ELR (cell line): ENCODE results near the gene TMEM47.

Experiments
- DNase-seq: peaks from one replicate; pipeline ENCODE4 v3.0.0-alpha.2; 2015; ENCODE audit warnings: low read depth

Gene TMEM47

DNA sequence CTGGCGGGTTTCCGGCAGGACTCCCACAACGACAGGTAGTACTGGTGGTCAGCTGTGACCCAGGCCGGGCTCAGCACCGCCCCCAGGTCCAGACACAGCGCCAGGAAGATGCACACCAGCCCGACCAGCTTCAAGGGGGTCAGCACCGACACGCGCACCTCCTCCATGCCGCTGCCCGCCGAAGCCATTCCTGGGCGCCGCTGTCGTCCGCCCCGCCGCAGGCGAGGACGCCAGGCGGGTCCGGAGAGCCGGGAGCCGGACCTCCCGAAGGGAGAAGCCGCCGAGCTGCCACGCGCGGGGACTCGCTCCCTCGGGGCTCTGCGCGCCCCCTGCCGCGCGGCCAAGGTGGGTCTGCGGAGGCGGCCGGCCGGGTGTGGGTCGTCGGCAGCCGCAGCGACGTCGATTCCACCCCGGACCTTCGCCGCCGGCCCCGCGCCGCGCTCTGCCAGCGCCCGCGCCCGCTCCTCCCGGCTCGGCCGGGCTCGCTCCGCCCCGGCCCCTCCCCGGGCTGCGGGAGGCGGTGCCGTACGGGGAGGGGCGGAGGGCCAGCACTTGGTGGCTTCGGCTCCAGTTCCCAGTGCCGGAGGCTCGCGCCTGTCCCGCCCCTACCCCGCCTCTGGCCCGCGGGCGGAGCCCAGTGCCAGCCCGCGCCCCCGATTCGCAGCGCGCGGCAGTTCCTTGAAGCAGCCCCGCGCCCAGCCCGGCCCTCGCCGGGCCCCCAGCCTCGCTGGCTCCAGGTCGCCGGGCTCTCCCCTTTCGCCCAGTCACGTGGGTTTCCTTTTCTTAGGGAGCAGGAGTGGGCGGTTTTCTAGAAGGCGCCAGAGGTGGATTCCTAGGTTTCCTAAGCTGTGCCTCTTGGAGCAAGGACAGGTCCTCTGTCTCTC is at the start of gene TMEM47:
TSS of gene TMEM47 (minus strand) at position 444 of the 884 bp plus-strand sequence. CDS start at position 188, 256 bp downstream.
- DNase-seq = peak; percentile 75

DNA sequence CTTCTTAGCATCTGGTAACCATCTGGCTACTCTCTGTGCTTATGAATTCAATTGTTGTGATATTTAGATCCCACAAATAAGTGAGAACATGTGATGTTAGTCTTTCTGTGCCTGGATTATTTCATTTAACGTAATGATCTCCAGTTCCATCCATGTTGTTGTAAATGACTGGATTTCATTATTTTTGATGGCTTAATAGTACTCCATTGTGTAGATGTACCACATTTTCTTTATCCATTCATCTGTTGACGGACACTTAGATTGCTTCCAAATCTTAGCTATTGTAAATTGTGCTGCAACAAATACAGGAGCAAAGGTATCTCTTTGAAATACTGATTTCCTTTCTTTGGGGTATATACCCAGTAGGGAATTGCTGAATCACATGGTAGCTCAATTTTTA is 30.0 kb upstream of the TMEM47 start:
- no peak for DNase-seq

DNA sequence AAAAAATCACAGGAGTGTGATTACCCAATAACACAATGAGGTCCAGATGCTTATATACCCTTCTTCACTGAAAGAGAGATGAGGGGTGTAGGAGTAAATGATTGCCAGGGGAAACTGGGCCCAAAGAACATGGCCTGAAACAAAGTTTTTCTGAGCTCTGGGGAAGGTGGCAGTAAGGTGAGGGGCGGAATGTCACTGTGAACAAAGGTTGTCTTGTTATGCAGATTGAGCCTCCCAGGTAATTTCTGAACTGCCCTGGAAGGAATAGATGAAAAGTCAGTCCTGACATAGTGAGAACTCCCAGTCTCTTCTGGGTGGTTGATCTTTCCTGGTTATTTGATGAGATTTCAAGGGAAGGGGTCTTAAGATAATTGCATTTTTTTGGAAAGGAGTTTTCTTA is 2.5 kb upstream of the TMEM47 start:
- no peak for DNase-seq

DNA sequence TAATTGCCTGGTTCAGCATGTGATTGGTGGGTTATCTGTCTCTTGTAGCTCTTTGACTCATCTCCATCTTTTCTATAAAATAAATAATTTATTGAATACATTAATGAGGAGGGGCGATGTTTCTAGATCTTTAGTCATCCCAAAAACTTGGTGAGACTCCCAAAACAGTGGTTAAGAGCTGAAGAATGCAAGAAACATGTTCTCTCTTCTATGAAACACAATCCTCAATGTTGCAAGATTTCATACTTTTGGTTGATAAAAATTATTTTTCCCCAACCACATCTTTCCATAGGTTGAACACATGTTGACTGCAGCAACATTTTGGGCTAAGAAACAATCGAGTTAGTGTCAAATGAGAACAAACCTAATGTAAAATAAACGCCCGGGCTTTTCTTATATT is 1.2 kb upstream of the TMEM47 start:
- no peak for DNase-seq

DNA sequence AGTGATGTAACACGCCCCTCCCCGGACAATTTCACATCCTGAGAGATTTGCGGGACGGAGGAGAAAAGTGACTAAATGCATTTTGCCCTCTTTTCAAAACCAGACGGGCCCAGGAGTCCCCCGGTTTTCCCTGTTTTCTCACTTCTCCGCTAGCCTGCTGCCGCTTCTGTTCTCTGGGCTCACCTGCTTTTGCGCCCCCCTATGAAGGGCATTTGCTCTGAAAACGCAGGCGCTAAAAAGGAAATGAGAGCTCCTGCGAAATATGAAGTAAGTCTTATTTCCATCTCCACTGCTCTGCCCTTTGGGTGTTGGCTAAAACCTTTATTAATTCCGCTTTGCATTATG is 613 bp upstream of the TMEM47 start:
- no peak for DNase-seq

DNA sequence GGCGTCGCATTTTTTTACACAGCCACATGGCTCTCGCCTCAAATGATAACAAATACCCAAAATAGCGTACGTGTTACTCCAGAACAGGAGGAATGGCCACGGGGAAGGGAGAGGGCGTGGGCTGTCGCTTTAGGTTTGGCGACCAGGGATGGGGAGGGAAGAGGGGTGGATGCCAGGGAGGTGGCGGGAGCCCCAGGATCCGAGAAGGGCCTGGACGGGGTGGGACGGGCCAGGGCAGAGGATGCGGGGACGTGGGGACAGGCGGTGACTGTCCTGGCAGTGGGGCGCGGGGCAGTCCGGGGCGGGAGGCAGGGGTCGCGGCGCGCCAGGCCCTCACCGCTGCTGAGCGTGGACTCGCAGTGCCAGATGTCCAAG is 631 bp downstream of the TMEM47 start:
- DNase-seq = peak; percentile 10

DNA sequence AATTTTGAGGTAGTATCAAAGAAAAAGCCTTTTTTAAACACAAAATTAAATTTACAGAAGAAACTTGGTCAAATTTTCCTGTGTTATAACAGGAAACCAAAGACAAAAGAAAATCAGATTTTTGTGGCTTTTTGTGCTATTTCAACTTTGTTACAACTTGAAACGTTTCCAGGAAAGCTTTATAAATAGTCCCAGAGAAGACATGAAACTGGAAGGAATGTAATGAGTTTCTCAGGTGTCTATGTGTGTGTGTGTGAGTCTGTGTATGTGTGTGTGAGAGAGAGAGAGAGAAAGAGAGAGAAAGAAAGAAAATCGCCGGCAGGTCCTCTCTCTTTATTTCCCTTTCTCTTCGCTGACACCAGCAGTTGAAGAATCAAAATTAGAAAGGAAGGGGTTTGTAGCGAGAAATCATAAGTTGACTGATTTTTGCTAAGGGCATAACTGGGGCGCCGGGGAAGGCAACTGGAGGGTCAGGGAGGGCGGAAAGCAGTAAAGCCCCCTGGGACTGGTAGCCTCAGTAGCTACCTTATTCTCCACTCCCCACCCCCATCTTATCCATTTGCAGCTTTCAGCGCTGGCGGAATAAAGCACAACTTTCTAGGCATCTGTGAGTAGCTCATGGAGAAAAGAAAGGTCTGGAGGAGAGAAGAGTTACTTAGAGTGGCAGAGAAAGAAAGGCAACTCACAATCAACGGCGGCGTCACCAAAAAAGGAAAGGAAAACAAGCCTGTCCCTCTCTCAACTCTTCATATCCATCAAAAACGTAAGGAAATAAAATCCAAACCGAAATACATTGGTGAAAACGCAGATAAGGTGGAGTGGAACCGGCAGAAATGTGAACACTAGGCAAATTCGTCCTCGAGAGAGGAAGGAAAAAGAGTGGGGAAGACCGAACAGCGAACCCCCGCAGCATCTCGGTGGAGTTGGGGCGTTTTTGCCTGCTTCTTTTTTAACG is 1.3 kb downstream of the TMEM47 start:
- DNase-seq = peak; percentile 10

DNA sequence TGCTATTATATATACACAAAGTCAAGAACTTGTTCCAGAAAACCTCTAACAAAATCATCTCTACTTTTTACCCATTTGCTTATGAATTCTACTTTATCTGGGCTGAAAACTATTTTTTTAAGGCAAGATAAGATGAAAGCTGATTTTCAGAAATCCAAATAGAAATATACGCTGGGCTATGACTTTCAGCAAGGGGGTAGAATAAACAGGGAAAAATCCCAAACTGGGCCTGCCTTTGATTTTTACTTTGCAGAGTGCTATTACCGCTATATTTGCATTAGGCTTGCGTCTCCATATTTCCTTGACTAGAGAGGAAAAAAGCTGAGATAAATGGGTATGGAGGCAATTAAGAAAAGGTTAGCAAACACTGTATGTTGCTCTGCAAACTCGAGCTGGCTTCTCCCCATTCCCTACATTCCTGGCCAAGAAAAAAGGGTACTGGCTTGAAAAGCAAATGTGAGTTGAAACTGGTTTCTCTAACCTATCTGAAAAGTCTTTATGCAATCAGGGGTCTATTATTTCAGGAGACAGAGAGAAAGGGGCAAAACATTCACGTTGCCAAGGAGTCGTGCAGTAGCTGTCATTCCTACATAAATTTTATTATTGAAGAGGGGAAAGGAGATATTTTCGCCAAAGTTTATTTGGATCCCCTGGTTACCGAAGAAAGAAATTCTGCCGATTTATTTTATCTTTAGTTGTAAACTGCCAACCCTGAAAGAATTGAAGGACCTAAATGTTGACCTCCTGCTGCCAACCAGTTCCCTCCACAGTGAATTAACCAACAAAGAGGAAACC is 2.2 kb downstream of the TMEM47 start:
- no peak for DNase-seq

DNA sequence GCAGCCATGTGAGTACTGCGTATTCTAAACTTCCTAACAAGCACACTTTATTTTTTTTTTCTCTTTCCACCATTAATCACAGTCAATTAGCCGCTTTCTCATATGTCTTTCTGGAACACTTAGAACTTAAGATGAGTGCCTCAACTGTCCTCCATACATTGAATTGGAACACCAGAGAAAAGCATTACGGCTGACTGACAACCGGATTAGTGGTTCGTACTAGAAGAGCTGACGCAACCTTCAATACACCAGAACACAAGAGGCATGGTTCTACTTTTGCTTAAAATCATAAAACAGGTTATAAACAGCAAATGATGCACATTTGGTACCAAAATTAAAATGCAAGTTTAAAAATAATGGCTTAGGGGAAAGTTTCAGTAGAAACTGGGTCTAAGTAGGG is 3.3 kb downstream of the TMEM47 start:
- DNase-seq = no peak

DNA sequence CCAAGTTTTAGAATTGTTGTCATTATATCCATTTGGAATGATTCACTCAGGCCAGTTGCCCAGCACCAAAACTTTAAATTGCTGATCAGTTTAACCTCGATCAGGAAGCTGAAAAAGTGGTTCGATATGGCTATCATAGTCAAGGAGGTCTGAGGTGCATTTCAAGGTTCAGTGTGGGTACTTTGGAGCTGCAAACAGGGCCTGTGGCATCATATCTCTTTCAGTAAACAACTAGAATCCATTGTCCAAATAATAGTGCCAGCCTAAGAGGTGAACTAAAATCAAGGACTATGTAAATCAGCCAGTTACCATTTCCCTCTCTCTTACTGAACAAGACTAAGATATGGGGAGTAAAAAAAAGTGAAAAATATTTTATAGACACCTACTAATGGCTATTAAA is 14.2 kb downstream of the TMEM47 start:
- DNase-seq = no peak

DNA sequence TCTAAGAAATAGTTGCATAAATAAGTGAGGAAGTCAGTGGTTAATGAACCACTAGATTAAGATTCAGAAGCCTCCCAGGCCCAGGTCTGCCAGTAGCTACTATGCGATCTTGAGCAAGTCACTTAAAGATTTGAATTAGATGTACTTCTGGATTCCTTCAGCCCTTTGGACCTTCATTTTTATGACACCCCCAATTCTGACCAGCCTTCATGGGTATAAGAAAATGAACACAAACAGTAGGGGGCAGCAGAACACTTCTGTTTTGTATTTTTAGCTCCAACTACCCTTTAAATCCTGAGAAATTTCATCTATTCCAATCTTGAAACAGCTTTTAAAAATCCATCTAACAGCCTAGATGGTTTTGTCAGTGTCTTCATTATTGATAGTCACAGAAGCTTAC is 19.0 kb downstream of the TMEM47 start:
- DNase-seq = peak; percentile 47

DNA sequence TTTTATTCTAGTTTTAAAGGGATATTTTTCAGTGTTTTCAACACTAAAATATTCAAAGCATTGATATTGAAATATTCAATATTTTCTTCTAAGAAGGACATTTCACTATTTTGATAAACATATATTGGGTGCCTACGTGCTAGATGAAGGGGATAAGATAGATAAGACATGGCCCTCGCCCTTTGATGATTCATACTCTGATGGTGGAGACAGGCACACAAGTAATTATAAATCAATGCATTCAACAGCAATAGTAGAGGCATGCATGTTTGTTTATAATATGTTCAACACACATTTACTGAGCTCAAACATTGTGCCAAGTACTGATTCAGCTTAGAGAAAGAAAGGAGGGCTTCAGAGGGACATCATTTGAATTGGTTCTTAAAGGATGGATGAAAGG is 22.7 kb downstream of the TMEM47 start:
- no peak for DNase-seq

DNA sequence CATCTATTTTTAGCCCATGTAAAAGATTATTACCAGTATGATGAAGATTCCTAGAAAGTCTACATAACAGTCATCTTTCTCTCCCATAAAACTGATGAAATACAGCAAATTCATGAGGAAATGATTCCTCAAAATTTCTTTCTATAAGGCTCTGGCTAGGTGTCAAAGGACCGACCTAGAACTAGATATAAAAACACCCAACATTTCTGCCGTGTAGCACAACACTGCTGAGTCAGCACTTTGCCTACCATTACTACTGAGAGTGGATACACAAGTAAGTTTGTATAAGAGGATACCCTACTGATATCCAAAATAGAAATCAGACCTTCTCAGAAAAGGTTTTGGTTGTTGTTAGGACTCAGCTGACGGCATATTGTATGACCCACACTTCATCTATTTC is 24.7 kb downstream of the TMEM47 start:
- no peak for DNase-seq

DNA sequence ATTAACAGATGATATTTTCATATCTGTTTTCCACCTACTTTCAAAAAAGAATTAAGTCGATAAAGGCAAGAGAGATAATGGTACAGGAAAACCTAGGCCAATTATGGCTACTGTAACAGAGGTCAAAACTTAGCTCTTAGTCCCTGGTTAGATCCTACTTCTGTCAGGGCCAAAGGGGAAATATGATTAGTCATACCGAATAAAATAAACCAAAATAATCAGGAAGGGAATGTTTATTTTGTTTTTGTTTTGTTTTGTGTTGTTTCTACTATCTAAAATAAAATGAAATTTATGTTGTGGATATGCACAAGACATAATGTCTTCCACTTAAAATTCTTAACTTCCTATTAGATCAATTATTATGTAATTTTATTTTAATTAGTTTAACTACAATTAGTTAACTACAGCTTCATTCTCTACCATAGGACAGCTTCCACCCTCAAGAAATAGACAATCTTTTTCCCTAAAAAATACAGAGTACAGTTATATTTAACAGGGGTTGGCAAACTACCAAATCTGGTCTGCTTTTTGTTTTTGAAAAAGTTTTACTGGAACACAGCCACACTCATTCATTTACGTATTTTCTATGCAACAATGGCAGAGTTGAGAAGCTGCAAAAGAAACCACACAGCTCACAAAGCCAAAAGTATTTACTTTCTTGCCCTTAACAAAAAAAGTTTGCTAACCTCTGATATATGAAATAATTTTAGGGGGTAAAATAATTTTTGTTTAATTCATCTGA is 25.4 kb downstream of the TMEM47 start:
- no peak for DNase-seq

DNA sequence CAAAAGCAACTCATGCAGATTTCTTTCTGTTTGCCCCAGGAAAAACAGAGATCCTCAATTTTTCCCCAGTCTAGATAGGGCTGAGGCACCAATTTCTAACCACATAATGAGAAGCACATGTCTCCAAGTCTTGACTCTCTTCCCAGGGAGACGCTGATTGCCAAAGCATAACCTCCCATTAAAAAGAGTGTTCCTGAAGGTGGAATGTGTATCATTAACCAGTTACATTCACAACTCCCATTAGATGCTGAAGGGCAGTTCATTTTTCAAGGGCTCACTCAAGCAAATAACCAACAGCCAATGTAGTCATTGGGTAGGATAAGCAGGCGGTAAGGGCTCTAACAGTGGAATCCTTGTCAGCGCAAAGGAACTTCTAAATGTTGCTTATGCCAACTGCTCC is 27.5 kb downstream of the TMEM47 start:
- no peak for DNase-seq

DNA sequence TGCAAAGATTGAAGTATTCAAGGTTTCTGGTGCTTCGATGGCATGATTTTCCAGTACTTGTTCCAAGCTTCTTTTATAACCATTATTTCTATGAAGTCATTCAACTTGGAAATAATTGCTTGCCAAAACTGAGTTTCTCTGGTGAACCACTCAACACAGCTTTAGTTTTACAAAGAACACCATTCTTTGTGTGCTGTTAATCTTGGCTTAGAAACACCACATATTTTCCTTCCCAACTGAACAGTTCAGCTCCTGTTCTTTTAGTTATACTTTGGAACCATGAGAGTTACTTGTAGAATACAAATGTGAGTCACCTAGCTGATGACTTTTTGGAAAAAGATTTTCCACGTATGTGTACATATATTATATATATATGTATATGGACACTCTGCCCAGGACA is 32.7 kb downstream of the TMEM47 start:
- no peak for DNase-seq

DNA sequence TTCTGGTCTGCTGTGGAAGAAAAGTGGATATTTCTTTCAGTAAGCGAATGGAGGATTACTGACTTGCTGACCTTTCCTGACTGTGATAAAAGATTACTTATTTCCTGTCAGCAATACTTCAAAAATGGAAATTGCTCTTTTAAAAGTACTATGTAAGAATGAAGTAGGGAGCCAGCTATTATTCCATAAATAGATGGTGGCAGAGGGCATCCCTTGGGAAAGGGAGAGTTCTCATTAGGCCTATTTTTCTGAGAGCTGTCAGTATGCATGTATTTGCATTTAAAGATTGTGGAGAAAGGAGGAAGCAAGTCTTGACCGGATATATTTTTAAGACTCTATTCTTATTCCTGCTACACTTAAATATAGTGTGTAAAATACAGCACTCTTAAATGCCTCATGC is 37.2 kb downstream of the TMEM47 start:
- DNase-seq = no peak

DNA sequence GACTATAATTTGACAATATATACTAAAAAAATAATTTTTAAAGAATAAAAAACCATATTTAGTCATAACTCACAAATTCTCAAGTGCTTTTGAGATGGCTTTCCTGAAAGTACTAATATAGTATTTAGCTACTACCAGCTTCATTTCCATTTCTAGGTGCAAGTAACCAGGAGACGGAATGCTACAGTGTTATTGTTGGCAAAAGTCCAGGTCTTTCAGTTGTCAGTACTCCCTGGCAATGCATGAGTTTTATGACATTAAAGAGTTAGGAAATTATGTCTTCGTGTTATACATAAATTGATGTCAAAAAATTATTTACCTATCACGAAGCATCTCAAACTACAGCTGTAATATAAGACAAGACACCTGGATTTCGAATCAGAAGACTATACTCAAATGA is 45.0 kb downstream of the TMEM47 start:
- no peak for DNase-seq

DNA sequence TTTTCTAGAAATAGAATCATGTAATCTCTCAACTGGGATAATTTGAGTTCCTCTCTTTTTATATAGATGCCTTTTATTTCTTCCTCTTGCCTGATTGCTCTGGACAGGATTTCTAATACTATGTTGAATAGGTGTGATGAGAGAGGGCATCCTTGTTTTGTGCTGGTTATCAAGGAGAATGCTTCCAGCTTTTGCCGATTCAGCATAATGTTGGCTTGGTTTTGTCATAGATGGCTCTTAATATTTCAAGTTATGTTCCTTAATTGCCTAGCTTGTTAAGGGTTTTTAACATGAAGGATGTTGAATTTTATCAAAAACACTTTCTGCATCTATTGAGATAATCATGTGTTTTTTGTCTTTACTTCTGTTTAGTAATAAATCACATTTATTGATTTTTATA is 58.7 kb downstream of the TMEM47 start:
- no peak for DNase-seq

DNA sequence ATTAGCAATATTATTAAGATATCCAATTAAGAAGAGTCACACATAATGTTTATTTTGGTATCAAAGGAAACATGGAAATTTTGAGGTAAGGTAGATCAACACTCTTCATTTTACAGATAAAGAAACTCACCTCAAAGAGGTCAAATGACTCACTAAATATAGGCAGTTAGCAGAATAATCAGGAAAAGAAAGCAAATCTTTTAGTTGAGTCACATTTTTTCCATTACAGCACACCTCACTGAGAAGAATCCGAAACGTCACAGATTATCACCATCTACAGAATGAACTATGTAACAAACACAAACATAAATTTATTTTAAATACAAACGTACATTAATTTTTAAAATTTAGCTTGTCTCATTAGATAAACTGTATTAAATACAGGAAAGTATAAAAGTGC is 70.1 kb downstream of the TMEM47 start:
- no peak for DNase-seq

DNA sequence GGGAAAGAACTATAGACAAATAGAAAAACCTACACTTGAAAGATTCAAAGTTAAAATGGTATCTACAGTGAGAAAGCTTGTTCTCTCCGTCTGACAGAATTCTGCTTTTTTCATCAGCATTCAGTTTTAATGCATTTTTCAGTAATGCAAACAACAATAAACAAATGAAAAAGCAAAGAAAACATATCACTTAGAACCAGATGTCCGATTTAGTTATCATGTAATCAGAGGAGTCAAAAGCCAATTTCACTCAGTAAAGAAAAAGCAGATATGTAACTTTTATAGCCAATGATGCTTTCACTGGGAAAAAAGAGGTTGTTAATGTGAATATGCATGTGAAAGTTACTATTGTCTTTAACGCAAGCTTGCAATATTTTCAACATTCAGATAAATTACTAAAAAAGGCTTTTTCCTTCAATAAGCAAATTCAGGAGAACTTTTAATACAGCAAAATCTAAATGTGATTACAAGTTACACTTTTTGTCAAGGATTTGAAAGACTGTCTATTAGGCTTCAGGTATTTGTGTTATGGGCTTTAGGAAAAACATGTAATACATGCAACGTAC is 70.7 kb downstream of the TMEM47 start:
- no peak for DNase-seq
